ENCODE measurements around the gene CTSK. TPM values are rescaled to one million over a fixed set of nuclear protein-coding genes. Genes with fewer than 3 reads are reported as not detected.

Gene CTSK
- total RNA-seq, 2 experiments from 2014 or later = 5.3 to 5.4 TPM

GRCh38 chr1:150820730-150821512, 12.9 kb upstream of the CTSK start:
- DNase-seq = no peak
- Mint-ChIP-seq H3K4me3 (no peak overlapping the region), H3K27ac (no peak overlapping the region), H3K4me1 (peaks cover 10% of the 10 kb centered on the region), H3K27me3 (no peaks in the 10 kb centered on the region), H3K9me3 (no peaks in the 10 kb centered on the region), H3K36me3 (ENCODE audit: low read depth) (peaks cover 41% of the 10 kb centered on the region)
- ChIA-PET CTCF (interaction anchor here (0.7 to 2.3 kb wide), 4 partner anchors 15 to 191 kb away, joined by 3 to 6 read pairs (median 3); no protein-coding TSS in a partner anchor), POLR2A (interaction anchor here (1.2 kb wide), 1 partner anchor 54 kb away, joined by 4 read pairs; no protein-coding TSS in a partner anchor)

GRCh38 chr1:150815871-150816270, 7.8 kb upstream of the CTSK start:
- Mint-ChIP-seq H3K4me3 (no peak overlapping the region), H3K9me3 (no peaks in the 10 kb centered on the region), H3K27ac (no peak overlapping the region), H3K27me3 (no peaks in the 10 kb centered on the region), H3K4me1 (peaks cover 5% of the 10 kb centered on the region), H3K36me3 (ENCODE audit: low read depth) (peaks cover 36% of the 10 kb centered on the region)
- DNase-seq = no peak
- ChIA-PET POLR2A (no interaction called here), CTCF (no interaction called here)

- H3K9me3 Mint-ChIP-seq = no peaks in the 10 kb centered on the region
- H3K27me3 Mint-ChIP-seq = no peaks in the 10 kb centered on the region
- peaks cover 1% of the 10 kb centered on the region for H3K4me1 Mint-ChIP-seq
- POLR2A ChIA-PET = interaction anchor here (1.0 to 1.2 kb wide), 2 partner anchors 116 to 183 kb away, joined by 3 to 4 read pairs; no protein-coding TSS in a partner anchor
- DNase-seq = peak; percentile 18
- peaks cover 27% of the 10 kb centered on the region for H3K36me3 Mint-ChIP-seq (ENCODE audit: low read depth)
- no peak overlapping the region for H3K4me3 Mint-ChIP-seq
- CTCF ChIA-PET = interaction anchor here (0.6 to 1.7 kb wide), 3 partner anchors 11 to 116 kb away, joined by 3 to 7 read pairs (median 6); partner anchors contain the start of gene GOLPH3L
- H3K27ac Mint-ChIP-seq = no peak overlapping the region
Measured at GRCh38 chr1:150813028-150813707, 5.1 kb upstream of the CTSK start.

- H3K36me3 Mint-ChIP-seq (ENCODE audit: low read depth) = peaks cover 18% of the 10 kb centered on the region
Measured at GRCh38 chr1:150810958-150811659, 3.0 kb upstream of the CTSK start.

GRCh38 chr1:150809651-150810050, 1.6 kb upstream of the CTSK start:
- no peak overlapping the region for H3K4me3 Mint-ChIP-seq
- DNase-seq = no peak
- peaks cover 12% of the 10 kb centered on the region for H3K4me1 Mint-ChIP-seq
- no peaks in the 10 kb centered on the region for H3K27me3 Mint-ChIP-seq
- no peaks in the 10 kb centered on the region for H3K9me3 Mint-ChIP-seq
- ChIA-PET POLR2A (no interaction called here), CTCF (no interaction called here)
- H3K27ac Mint-ChIP-seq = no peak overlapping the region
- peaks cover 14% of the 10 kb centered on the region for H3K36me3 Mint-ChIP-seq (ENCODE audit: low read depth)

More at GRCh38 chr1:150810958-150811659, 3.0 kb upstream of the CTSK start:
- ChIA-PET POLR2A (no interaction called here), CTCF (no interaction called here)
- Mint-ChIP-seq H3K4me3 (no peak overlapping the region), H3K27me3 (no peaks in the 10 kb centered on the region), H3K4me1 (peaks cover 12% of the 10 kb centered on the region), H3K9me3 (no peaks in the 10 kb centered on the region), H3K27ac (no peak overlapping the region)
- no peak for DNase-seq

- ChIA-PET POLR2A (no interaction called here), CTCF (interaction anchor here (0.6 kb wide), 1 partner anchor 171 kb away, joined by 3 read pairs; no protein-coding TSS in a partner anchor)
- Mint-ChIP-seq H3K9me3 (no peaks in the 10 kb centered on the region), H3K27ac (no peak overlapping the region), H3K4me3 (no peak overlapping the region), H3K27me3 (no peaks in the 10 kb centered on the region), H3K36me3 (ENCODE audit: low read depth) (peaks cover 9% of the 10 kb centered on the region), H3K4me1 (peaks cover 12% of the 10 kb centered on the region)
- DNase-seq = no peak
Measured at GRCh38 chr1:150808846-150809245, 786 bp upstream of the CTSK start.

- CTCF ChIA-PET = no interaction called here
- Mint-ChIP-seq H3K9me3 (no peaks in the 10 kb centered on the region), H3K4me1 (peaks cover 12% of the 10 kb centered on the region), H3K27ac (no peak overlapping the region), H3K27me3 (no peaks in the 10 kb centered on the region), H3K36me3 (ENCODE audit: low read depth) (peaks cover 10% of the 10 kb centered on the region), H3K4me3 (no peak overlapping the region)
- no peak for DNase-seq
- POLR2A ChIA-PET = interaction anchor here (1.2 kb wide), 1 partner anchor 9 kb away, joined by 3 read pairs; no protein-coding TSS in a partner anchor
Measured at GRCh38 chr1:150807249-150808023, 624 bp downstream of the CTSK start.

GRCh38 chr1:150805899-150806298, 2.2 kb downstream of the CTSK start:
- no peaks in the 10 kb centered on the region for H3K9me3 Mint-ChIP-seq
- H3K27me3 Mint-ChIP-seq = no peaks in the 10 kb centered on the region
- peaks cover 10% of the 10 kb centered on the region for H3K36me3 Mint-ChIP-seq (ENCODE audit: low read depth)
- ChIA-PET POLR2A (interaction anchor here (0.7 kb wide), 1 partner anchor 20 kb away, joined by 3 read pairs; no protein-coding TSS in a partner anchor), CTCF (no interaction called here)
- H3K4me3 Mint-ChIP-seq = no peak overlapping the region
- DNase-seq = no peak
- peaks cover 12% of the 10 kb centered on the region for H3K4me1 Mint-ChIP-seq
- H3K27ac Mint-ChIP-seq = no peak overlapping the region

GRCh38 chr1:150804671-150805070, 3.4 kb downstream of the CTSK start:
- ChIA-PET CTCF (interaction anchor here (1.7 kb wide), 1 partner anchor 118 kb away, joined by 6 read pairs; no protein-coding TSS in a partner anchor), POLR2A (no interaction called here)
- DNase-seq = no peak
- H3K27me3 Mint-ChIP-seq = no peaks in the 10 kb centered on the region
- H3K4me1 Mint-ChIP-seq = peaks cover 12% of the 10 kb centered on the region
- H3K36me3 Mint-ChIP-seq (ENCODE audit: low read depth) = peaks cover 6% of the 10 kb centered on the region
- H3K4me3 Mint-ChIP-seq = no peak overlapping the region
- no peak overlapping the region for H3K27ac Mint-ChIP-seq
- H3K9me3 Mint-ChIP-seq = no peaks in the 10 kb centered on the region

GRCh38 chr1:150799089-150799488, 9.0 kb downstream of the CTSK start:
- ChIA-PET CTCF (no interaction called here), POLR2A (interaction anchor here (1.0 to 1.2 kb wide), 2 partner anchors 9 to 13 kb away, joined by 3 read pairs; partner anchors contain the start of gene CTSK)
- peaks cover 24% of the 10 kb centered on the region for H3K36me3 Mint-ChIP-seq (ENCODE audit: low read depth)
- no peaks in the 10 kb centered on the region for H3K9me3 Mint-ChIP-seq
- no peak for DNase-seq
- no peaks in the 10 kb centered on the region for H3K4me1 Mint-ChIP-seq
- H3K4me3 Mint-ChIP-seq = no peak overlapping the region
- H3K27ac Mint-ChIP-seq = no peak overlapping the region
- no peaks in the 10 kb centered on the region for H3K27me3 Mint-ChIP-seq

GRCh38 chr1:150798525-150798924, 9.5 kb downstream of the CTSK start:
- Mint-ChIP-seq H3K4me1 (no peaks in the 10 kb centered on the region), H3K9me3 (no peaks in the 10 kb centered on the region), H3K27me3 (no peaks in the 10 kb centered on the region), H3K36me3 (ENCODE audit: low read depth) (peaks cover 24% of the 10 kb centered on the region), H3K4me3 (no peak overlapping the region), H3K27ac (no peak overlapping the region)
- CTCF ChIA-PET = no interaction called here
- no peak for DNase-seq
- POLR2A ChIA-PET = interaction anchor here (1.0 to 1.2 kb wide), 2 partner anchors 10 to 12 kb away, joined by 3 read pairs; partner anchors contain the start of gene CTSK

GRCh38 chr1:150796374-150796773, 11.7 kb downstream of the CTSK start:
- Mint-ChIP-seq H3K4me3 (no peak overlapping the region), H3K36me3 (ENCODE audit: low read depth) (peaks cover 21% of the 10 kb centered on the region), H3K9me3 (no peaks in the 10 kb centered on the region), H3K4me1 (no peaks in the 10 kb centered on the region), H3K27me3 (no peaks in the 10 kb centered on the region), H3K27ac (no peak overlapping the region)
- ChIA-PET CTCF (interaction anchor here (1.3 kb wide), 1 partner anchor 125 kb away, joined by 6 read pairs; no protein-coding TSS in a partner anchor), POLR2A (no interaction called here)
- DNase-seq = no peak

All from activated CD4-positive, alpha-beta memory T cell treated with anti-CD3 and anti-CD28 coated beads, Interleukin-2, amount 10 ng/mL, durations not matched to agents 7 days and 5 days (primary cell).